Measurements from ENCODE around the gene PEX11B. TPM values are rescaled to one million over a fixed set of nuclear protein-coding genes. Genes with fewer than 3 reads are reported as not detected.

PEX11B gene
- total RNA-seq, 1 experiment from 2014 or later = 16.1 TPM

DNA sequence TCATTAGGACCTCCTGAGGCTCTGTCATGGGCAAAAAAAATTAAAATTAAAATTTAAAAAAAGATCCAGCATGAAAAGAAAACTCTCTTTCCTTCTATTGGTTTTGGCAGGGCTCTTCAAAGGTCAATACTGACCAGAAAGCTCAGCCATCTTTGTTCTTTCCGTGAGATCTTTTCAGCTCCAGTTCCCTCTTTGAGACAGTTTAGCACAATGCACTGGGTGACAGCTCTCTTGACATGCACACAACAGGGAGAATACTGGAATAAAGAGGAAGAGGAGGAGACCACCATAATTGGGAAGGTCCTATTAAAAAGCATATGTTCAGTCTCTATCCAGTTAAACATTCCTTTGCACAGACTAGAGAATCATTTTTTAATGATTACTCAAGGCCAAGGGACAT lies 33.0 kb upstream of the PEX11B start:
- H3K36me3 ChIP-seq (ENCODE audit: control insufficient read depth, insufficient read depth, low read length) = no peaks in the 10 kb centered on the region
- Mint-ChIP-seq H3K4me3 (ENCODE audit: unreplicated experiment) (no peak overlapping the region), H3K36me3 (ENCODE audit: insufficient read depth, unreplicated experiment) (no peaks in the 10 kb centered on the region), H3K27me3 (ENCODE audit: insufficient read depth, unreplicated experiment) (no peaks in the 10 kb centered on the region), H3K4me1 (ENCODE audit: low read depth, unreplicated experiment) (no peaks in the 10 kb centered on the region), H3K27ac (ENCODE audit: unreplicated experiment) (no peak overlapping the region), H3K9me3 (ENCODE audit: unreplicated experiment) (no peaks in the 10 kb centered on the region)
- no peaks in the 10 kb centered on the region for H3K9me3 ChIP-seq
- ChIA-PET CTCF (no interaction called here), POLR2A (no interaction called here)
- peaks cover 10% of the 10 kb centered on the region; the same call in 1 of the 2 replicates for H3K4me1 ChIP-seq
- DNase-seq = no peak
- intact Hi-C loops (cut with micrococcal nuclease; ENCODE audit: unreplicated experiment) = no loop called here
- H3K27me3 ChIP-seq (replicated peaks; ENCODE audit: control insufficient read depth, insufficient read depth, low read length) = no peaks in the 10 kb centered on the region
- no TSS peak for BruUV-seq (replicated peaks)
- H3K4me3 ChIP-seq (ENCODE audit: low read depth, low read length) = no peak overlapping the region
- TF ChIP-seq, protein P1, sequence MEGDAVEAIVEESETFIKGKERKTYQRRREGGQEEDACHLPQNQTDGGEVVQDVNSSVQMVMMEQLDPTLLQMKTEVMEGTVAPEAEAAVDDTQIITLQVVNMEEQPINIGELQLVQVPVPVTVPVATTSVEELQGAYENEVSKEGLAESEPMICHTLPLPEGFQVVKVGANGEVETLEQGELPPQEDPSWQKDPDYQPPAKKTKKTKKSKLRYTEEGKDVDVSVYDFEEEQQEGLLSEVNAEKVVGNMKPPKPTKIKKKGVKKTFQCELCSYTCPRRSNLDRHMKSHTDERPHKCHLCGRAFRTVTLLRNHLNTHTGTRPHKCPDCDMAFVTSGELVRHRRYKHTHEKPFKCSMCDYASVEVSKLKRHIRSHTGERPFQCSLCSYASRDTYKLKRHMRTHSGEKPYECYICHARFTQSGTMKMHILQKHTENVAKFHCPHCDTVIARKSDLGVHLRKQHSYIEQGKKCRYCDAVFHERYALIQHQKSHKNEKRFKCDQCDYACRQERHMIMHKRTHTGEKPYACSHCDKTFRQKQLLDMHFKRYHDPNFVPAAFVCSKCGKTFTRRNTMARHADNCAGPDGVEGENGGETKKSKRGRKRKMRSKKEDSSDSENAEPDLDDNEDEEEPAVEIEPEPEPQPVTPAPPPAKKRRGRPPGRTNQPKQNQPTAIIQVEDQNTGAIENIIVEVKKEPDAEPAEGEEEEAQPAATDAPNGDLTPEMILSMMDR (IDR thresholded peaks at IDR 0.05; ENCODE audit: insufficient read depth in 1 of 2, low read depth in 1 of 2, low read length in 1 of 2, severe bottlenecking in 1 of 2, unreplicated experiment in 1 of 2) = no peak

GRCh38 chr1:145949219-145949618 lies 30.7 kb upstream of the PEX11B start:
- Histone ChIP-seq H3K9me3 (no peaks in the 10 kb centered on the region), H3K27me3 (replicated peaks; ENCODE audit: control insufficient read depth, insufficient read depth, low read length) (no peaks in the 10 kb centered on the region), H3K4me1 (0 out of 2 replicates have a peak, but pooled peaks cover under 1% of the 10 kb centered on the region), H3K4me3 (ENCODE audit: low read depth, low read length) (no peak overlapping the region), H3K36me3 (ENCODE audit: control insufficient read depth, insufficient read depth, low read length) (no peaks in the 10 kb centered on the region)
- ChIA-PET POLR2A (no interaction called here), CTCF (no interaction called here)
- H3K27ac Mint-ChIP-seq (ENCODE audit: unreplicated experiment) = no peak overlapping the region
- intact Hi-C loops (cut with micrococcal nuclease; ENCODE audit: unreplicated experiment) = no loop called here
- BruUV-seq (replicated peaks) = no TSS peak
- TF ChIP-seq, protein P1 (IDR thresholded peaks at IDR 0.05; ENCODE audit: insufficient read depth in 1 of 2, low read depth in 1 of 2, low read length in 1 of 2, severe bottlenecking in 1 of 2, unreplicated experiment in 1 of 2) = no peak
- no peaks in the 10 kb centered on the region for H3K27me3 Mint-ChIP-seq (ENCODE audit: insufficient read depth, unreplicated experiment)
- no peak for DNase-seq
- no peaks in the 10 kb centered on the region for H3K9me3 Mint-ChIP-seq (ENCODE audit: unreplicated experiment)
- no peaks in the 10 kb centered on the region for H3K36me3 Mint-ChIP-seq (ENCODE audit: insufficient read depth, unreplicated experiment)
- no peaks in the 10 kb centered on the region for H3K4me1 Mint-ChIP-seq (ENCODE audit: low read depth, unreplicated experiment)
- no peak overlapping the region for H3K4me3 Mint-ChIP-seq (ENCODE audit: unreplicated experiment)

DNA sequence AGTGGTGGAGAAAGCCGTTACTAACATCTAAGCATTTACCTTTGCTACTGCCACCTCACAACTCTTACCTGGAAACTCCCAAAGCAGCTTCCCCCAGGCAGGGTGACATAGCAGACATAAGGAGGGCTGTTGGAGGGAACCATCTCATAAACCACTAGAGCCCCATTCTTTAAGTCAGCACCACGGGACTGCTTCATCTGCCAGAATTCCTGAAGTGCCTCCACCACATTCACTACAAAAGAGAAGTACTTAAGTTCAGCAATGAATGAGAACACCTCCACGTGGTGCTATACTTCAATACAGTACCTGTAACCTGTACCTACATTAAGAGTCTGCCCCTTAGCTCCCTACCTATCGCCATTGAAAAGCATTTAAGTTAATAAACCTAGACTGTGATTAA lies 29.0 kb upstream of the PEX11B start:
- DNase-seq = no peak
- H3K4me1 Mint-ChIP-seq (ENCODE audit: low read depth, unreplicated experiment) = no peaks in the 10 kb centered on the region
- no peaks in the 10 kb centered on the region for H3K9me3 Mint-ChIP-seq (ENCODE audit: unreplicated experiment)
- POLR2A ChIA-PET = no interaction called here
- TF ChIP-seq, protein P1 (IDR thresholded peaks at IDR 0.05; ENCODE audit: insufficient read depth in 1 of 2, low read depth in 1 of 2, low read length in 1 of 2, severe bottlenecking in 1 of 2, unreplicated experiment in 1 of 2) = no peak
- no peak overlapping the region for H3K4me3 Mint-ChIP-seq (ENCODE audit: unreplicated experiment)
- no peaks in the 10 kb centered on the region for H3K27me3 ChIP-seq (replicated peaks; ENCODE audit: control insufficient read depth, insufficient read depth, low read length)
- no peaks in the 10 kb centered on the region for H3K4me1 ChIP-seq
- no peaks in the 10 kb centered on the region for H3K36me3 Mint-ChIP-seq (ENCODE audit: insufficient read depth, unreplicated experiment)
- H3K9me3 ChIP-seq = no peaks in the 10 kb centered on the region
- intact Hi-C loops (cut with micrococcal nuclease; ENCODE audit: unreplicated experiment) = no loop called here
- H3K36me3 ChIP-seq (ENCODE audit: control insufficient read depth, insufficient read depth, low read length) = no peaks in the 10 kb centered on the region
- BruUV-seq (replicated peaks) = no TSS peak
- H3K27me3 Mint-ChIP-seq (ENCODE audit: insufficient read depth, unreplicated experiment) = no peaks in the 10 kb centered on the region
- H3K27ac Mint-ChIP-seq (ENCODE audit: unreplicated experiment) = no peak overlapping the region
- no peak overlapping the region for H3K4me3 ChIP-seq (ENCODE audit: low read depth, low read length)
- CTCF ChIA-PET = no interaction called here

All from Caco-2 (cell line).